Kidney (tissue), 14 donors: ENCODE data around the gene CLDN9. TPM values are rescaled to one million over a fixed set of nuclear protein-coding genes. Genes with fewer than 3 reads are reported as not detected.

Source experiments
- DNase-seq, 5 donors: peaks; one replicate each; pipeline ENCODE4 v3.0.0-alpha.2; 2013 to 2020
- FAIRE-seq: peaks from 2 replicates; lab custom pipeline; 2012; peaks lifted over from hg19 to GRCh38; lab: Jason Lieb, UNC
- H3K27ac ChIP-seq, 2 donors: one replicate each; pipeline ENCODE4 v1.7.0; 2013; ENCODE audit warnings: low read depth in 2 of 2, low read length in 2 of 2, inconsistent platforms in 1 of 2
- H3K27me3 ChIP-seq: one replicate; pipeline ENCODE4 v1.7.1; 2013; ENCODE audit warnings: low read length, inconsistent platforms; ENCODE audit not compliant: control insufficient read depth, insufficient read depth
- H3K36me3 ChIP-seq, 3 donors: one replicate each; pipeline versions ENCODE4 v1.7.0 to v1.7.1; 2013; ENCODE audit warnings: low read length in 3 of 3, control low read depth in 1 of 3, inconsistent platforms in 1 of 3; ENCODE audit not compliant: insufficient read depth in 3 of 3, control insufficient read depth in 2 of 3
- H3K4me1 ChIP-seq, 3 donors: one replicate each; pipeline versions ENCODE4 v1.7.0 to v1.7.1; 2013; ENCODE audit warnings: low read length in 3 of 3, inconsistent platforms in 1 of 3, low read depth in 1 of 3; ENCODE audit not compliant: control insufficient read depth in 2 of 3, insufficient read depth in 2 of 3
- H3K4me3 ChIP-seq, 3 donors: one replicate each; pipeline versions ENCODE4 v1.7.0 to v1.8.1; 2013; ENCODE audit warnings: low read length in 3 of 3, control low read depth in 1 of 3, inconsistent platforms in 1 of 3
- H3K9ac ChIP-seq, 3 donors: one replicate each; pipeline versions ENCODE4 v1.7.0 to v1.7.1; 2013; ENCODE audit warnings: low read length in 3 of 3, control low read depth in 1 of 3, inconsistent platforms in 1 of 3
- H3K9me3 ChIP-seq, 3 donors: one replicate each; pipeline versions ENCODE4 v1.7.0 to v1.7.1; 2013; ENCODE audit warnings: low read length in 3 of 3, control low read depth in 1 of 3, inconsistent platforms in 1 of 3; ENCODE audit not compliant: control insufficient read depth in 2 of 3, insufficient read depth in 1 of 3
- CTCF ChIP-seq: IDR thresholded peaks from 3 replicates; pipeline ENCODE4 v1.5.1; 2012; ENCODE audit warnings: mild to moderate bottlenecking, moderate library complexity, borderline replicate concordance; ENCODE audit not compliant: insufficient read depth; ENCODE audit errors: extremely low read depth
- intact Hi-C: fragments of 100-400 bp; cut with DNase I; formaldehyde crosslinking; loops from one replicate; pipeline ENCODE4 v1.11.1; 2022
- polyA plus RNA-seq: library from polyadenylated mRNA; stranded (reverse); fragments of 350-450 nt; fragmentation: Illumina TruSeq; extraction: RNeasy Lipid Tissue Mini Kit (QIAGEN cat#74804); gene quantifications from one replicate; pipeline ENCODE4 v1.2.3, GENCODE V29; 2014; ENCODE audit warnings: low read depth, low replicate concordance; ENCODE audit not compliant: insufficient read depth
- total RNA-seq: library from RNA; stranded (reverse); fragmentation: NEBNext Ultra II Directional; extraction: Animal tissue kit (Norgen Biotek cat#: 25700); gene quantifications from one replicate; pipeline ENCODE4 v1.2.1, GENCODE V29; 2021
- donor health status: control.
- donor health status: control.
- donor health status: control.
- donor health status: control.
- donor health status: control.
- donor health status: DM: yes; HTN: yes; CAD: no.
- donor health status: Normal renal cell carcinoma (clear cell type).

Gene CLDN9
- total and polyA plus RNA-seq, 2 donors from 2014 or later: 0.60 TPM; not detected in 1

DNA sequence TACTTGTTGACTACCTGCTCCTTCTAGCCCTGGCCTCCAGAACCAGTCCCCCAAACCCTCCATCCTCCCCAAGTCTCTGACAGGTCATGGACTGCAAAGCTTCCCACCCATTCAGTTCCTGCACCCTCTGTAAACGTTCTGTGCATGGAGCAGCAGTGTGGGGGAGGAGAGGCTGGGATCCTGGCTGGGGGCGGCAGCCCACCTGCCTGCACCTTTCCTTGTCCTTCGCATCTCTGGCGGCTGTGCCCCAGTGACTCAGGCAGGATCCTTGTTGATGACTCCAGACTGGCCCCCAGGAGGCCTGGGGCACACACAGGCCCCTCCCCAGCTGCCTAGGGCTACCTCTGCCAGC, 30.8 kb upstream of the CLDN9 start:
- Histone ChIP-seq H3K9me3 (no peaks in the 10 kb centered on the region), H3K9ac (no peak overlapping the region), H3K27ac (no peak overlapping the region), H3K4me3 (no peak overlapping the region), H3K27me3 (no peaks in the 10 kb centered on the region), H3K36me3 (no peaks in the 10 kb centered on the region), H3K4me1 (peaks cover 0 to 6% (median 0%) of the 10 kb centered on the region in 3 donors)
- no peak for FAIRE-seq
- no peak for TF ChIP-seq CTCF
- DNase-seq: peak in 1 of 5 donors; percentile 67
- intact Hi-C loops: no loop called here

DNA sequence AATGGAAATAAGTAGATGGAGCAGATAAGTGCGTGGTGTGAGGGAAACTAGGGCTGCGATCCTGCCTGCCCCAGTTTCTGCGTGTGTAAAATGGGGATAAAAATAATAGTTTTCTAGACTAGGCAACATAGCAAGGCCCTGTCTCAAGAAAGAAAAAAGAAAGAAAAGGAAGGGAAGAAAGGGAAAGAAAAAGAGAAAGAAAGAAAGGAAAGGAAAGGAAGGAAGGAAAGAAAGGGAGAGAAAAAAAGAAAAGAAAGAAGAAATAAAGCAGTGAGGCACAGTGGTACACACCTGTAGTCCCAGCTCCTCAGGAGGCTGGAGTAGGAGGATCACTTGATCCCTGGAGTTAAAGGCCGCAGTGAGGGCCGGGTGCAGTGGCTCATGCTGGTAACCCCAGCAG, 30.3 kb upstream of the CLDN9 start:
- Histone ChIP-seq H3K4me3 (no peak overlapping the region), H3K27me3 (no peaks in the 10 kb centered on the region), H3K36me3 (no peaks in the 10 kb centered on the region), H3K9me3 (no peaks in the 10 kb centered on the region), H3K9ac (no peak overlapping the region), H3K4me1 (peaks cover 0 to 6% (median 0%) of the 10 kb centered on the region in 3 donors), H3K27ac (no peak overlapping the region)
- no peak for DNase-seq
- FAIRE-seq: no peak
- no peak for TF ChIP-seq CTCF
- intact Hi-C loops: no loop called here

GRCh38 chr16:2983706-2984136, 29.0 kb upstream of the CLDN9 start:
- H3K36me3 ChIP-seq: no peaks in the 10 kb centered on the region
- FAIRE-seq (no peak), DNase-seq (peak; percentile 85 to 93 (median 91))
- H3K4me3 ChIP-seq: no peak overlapping the region
- no peak overlapping the region for H3K27ac ChIP-seq
- TF ChIP-seq CTCF: peak; percentile 89
- no peaks in the 10 kb centered on the region for H3K9me3 ChIP-seq
- peaks cover 0 to 6% (median 0%) of the 10 kb centered on the region in 3 donors for H3K4me1 ChIP-seq
- intact Hi-C loops: no loop called here
- no peaks in the 10 kb centered on the region for H3K27me3 ChIP-seq
- no peak overlapping the region for H3K9ac ChIP-seq

DNA sequence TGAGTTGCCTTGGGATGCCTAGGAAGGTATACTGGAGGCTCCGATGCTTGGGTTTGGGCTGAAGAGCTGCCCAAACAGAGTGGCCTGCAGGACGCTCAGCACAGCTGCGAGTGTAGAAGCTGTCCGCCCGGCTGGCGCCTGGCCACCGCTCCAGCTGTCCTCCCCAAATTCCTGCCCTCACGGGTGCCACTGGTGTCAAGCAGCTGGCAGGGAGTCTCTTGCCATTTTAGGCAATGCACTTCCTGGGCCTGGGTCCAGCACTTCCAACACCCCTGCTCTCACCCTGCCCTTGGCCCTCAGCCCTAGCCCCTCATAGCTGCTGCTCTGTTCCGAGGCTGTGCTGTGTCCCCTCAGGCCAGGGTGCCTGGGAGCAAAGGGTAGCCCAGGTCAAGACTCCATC, 27.3 kb upstream of the CLDN9 start:
- no peak overlapping the region for H3K9ac ChIP-seq
- DNase-seq: peak in 1 of 5 donors; percentile 78

More for the DNA sequence above, 27.3 kb upstream of the CLDN9 start:
- Histone ChIP-seq H3K27ac (no peak overlapping the region), H3K27me3 (no peaks in the 10 kb centered on the region), H3K4me1 (peaks cover 0 to 3% (median 0%) of the 10 kb centered on the region in 3 donors), H3K4me3 (no peak overlapping the region), H3K36me3 (no peaks in the 10 kb centered on the region), H3K9me3 (no peaks in the 10 kb centered on the region)
- intact Hi-C loops: no loop called here
- TF ChIP-seq CTCF: no peak
- no peak for FAIRE-seq
